Measurements from ENCODE around the gene EXOC2.

- no peak for TF ChIP-seq CTCF (IDR thresholded peaks at IDR 0.05)
- TF ChIP-seq POLR2A (IDR thresholded peaks at IDR 0.05) = no peak
- no peak for TF ChIP-seq POLR2AphosphoS5 (IDR thresholded peaks at IDR 0.05)
- TF ChIP-seq EP300 (IDR thresholded peaks at IDR 0.05; ENCODE audit: low read depth) = no peak
These were observed 247.1 kb downstream of the EXOC2 start for GRCh38 chr6:445571-446417.

All from transverse colon (tissue), 4 donors.